BJ (cell line): ENCODE measurements around the gene OTX1. TPM values are rescaled to one million over a fixed set of nuclear protein-coding genes. Genes with fewer than 3 reads are reported as not detected.

Source experiments
- CTCF ChIA-PET: fragments of 350-600 bp; formaldehyde crosslinking; extraction: SDS; loops from one replicate; lab custom pipeline; 2021; ENCODE audit warnings: antibody characterized with exemption, inconsistent platforms; lab: Yijun Ruan, JAX
- POLR2A ChIA-PET: fragments of 300-600 bp; sonication (Branson Sonifier 250); formaldehyde crosslinking; extraction: SDS; loops from one replicate; lab custom pipeline; 2021; ENCODE audit warnings: antibody characterized with exemption; lab: Charles Lee
- DNase-seq: peaks from one replicate; pipeline ENCODE4 v3.0.0-alpha.2; 2011; ENCODE audit warnings: low read depth
- H3K27me3 ChIP-seq: 2 replicates; pipeline ENCODE4 v1.6.0; 2011; ENCODE audit warnings: low read length; ENCODE audit not compliant: control insufficient read depth, insufficient read depth
- H3K36me3 ChIP-seq: 2 replicates; pipeline ENCODE4 v1.5.1; 2011; ENCODE audit warnings: low read length; ENCODE audit not compliant: control insufficient read depth, insufficient read depth
- H3K4me3 ChIP-seq: 2 replicates; pipeline ENCODE4 v1.5.1; 2011; ENCODE audit warnings: low read depth, mild to moderate bottlenecking, control low read depth, low read length
- CTCF ChIP-seq: IDR thresholded peaks from 2 replicates; pipeline ENCODE4 v1.5.1; 2011; ENCODE audit warnings: low read depth, mild to moderate bottlenecking, control low read depth, inconsistent platforms, low read length, moderate library complexity; ENCODE audit not compliant: insufficient read depth
- polyA plus RNA-seq: library from polyadenylated mRNA; depleted of rRNA; stranded (reverse); fragments of >200 nt; gene quantifications from 2 replicates; pipeline ENCODE4 v1.2.3, GENCODE V29; 2011

OTX1 gene
- polyA plus RNA-seq, 1 experiment = not detected

- CTCF ChIA-PET = no interaction called here
- POLR2A ChIA-PET = no interaction called here
Observed at GRCh38 chr2:63035660-63036059, 15.0 kb upstream of the OTX1 start.

GRCh38 chr2:63038034-63038433, 12.6 kb upstream of the OTX1 start:
- Histone ChIP-seq H3K36me3 (no peaks in the 10 kb centered on the region), H3K27me3 (no peaks in the 10 kb centered on the region), H3K4me3 (no peak overlapping the region)
- DNase-seq = no peak
- no peak for TF ChIP-seq CTCF
- ChIA-PET POLR2A (no interaction called here), CTCF (no interaction called here)

More at GRCh38 chr2:63035660-63036059, 15.0 kb upstream of the OTX1 start:
- Histone ChIP-seq H3K36me3 (no peaks in the 10 kb centered on the region), H3K4me3 (no peak overlapping the region), H3K27me3 (no peaks in the 10 kb centered on the region)
- TF ChIP-seq CTCF = no peak
- DNase-seq = no peak

- CTCF ChIA-PET = no interaction called here
- POLR2A ChIA-PET = no interaction called here
- DNase-seq = no peak
- TF ChIP-seq CTCF = no peak
- Histone ChIP-seq H3K27me3 (no peaks in the 10 kb centered on the region), H3K4me3 (no peak overlapping the region), H3K36me3 (peaks cover 4% of the 10 kb centered on the region)
Observed at GRCh38 chr2:63040586-63040985, 10.0 kb upstream of the OTX1 start.

GRCh38 chr2:63041592-63041991, 9.0 kb upstream of the OTX1 start:
- DNase-seq = no peak
- peaks cover 4% of the 10 kb centered on the region for H3K36me3 ChIP-seq
- no peak overlapping the region for H3K4me3 ChIP-seq
- no peak for TF ChIP-seq CTCF
- ChIA-PET CTCF (no interaction called here), POLR2A (no interaction called here)
- no peaks in the 10 kb centered on the region for H3K27me3 ChIP-seq

- ChIA-PET POLR2A (no interaction called here), CTCF (interaction anchor here (0.9 kb wide), 1 partner anchor 9 kb away, joined by 3 read pairs; no protein-coding TSS in a partner anchor)
- H3K36me3 ChIP-seq = peaks cover 7% of the 10 kb centered on the region
- no peak for TF ChIP-seq CTCF
- H3K4me3 ChIP-seq = no peak overlapping the region
- H3K27me3 ChIP-seq = peaks cover 9% of the 10 kb centered on the region; the same call in 1 of the 2 replicates
- DNase-seq = no peak
Observed at GRCh38 chr2:63044362-63045327, 6.0 kb upstream of the OTX1 start.
